ENCODE results near the gene ZNF487.
"Not testable (repeated sequence)": the region's sequence is repeated elsewhere in the genome, so short reads cannot be mapped to it uniquely, and the experiment has no call there.

Gene ZNF487

DNA sequence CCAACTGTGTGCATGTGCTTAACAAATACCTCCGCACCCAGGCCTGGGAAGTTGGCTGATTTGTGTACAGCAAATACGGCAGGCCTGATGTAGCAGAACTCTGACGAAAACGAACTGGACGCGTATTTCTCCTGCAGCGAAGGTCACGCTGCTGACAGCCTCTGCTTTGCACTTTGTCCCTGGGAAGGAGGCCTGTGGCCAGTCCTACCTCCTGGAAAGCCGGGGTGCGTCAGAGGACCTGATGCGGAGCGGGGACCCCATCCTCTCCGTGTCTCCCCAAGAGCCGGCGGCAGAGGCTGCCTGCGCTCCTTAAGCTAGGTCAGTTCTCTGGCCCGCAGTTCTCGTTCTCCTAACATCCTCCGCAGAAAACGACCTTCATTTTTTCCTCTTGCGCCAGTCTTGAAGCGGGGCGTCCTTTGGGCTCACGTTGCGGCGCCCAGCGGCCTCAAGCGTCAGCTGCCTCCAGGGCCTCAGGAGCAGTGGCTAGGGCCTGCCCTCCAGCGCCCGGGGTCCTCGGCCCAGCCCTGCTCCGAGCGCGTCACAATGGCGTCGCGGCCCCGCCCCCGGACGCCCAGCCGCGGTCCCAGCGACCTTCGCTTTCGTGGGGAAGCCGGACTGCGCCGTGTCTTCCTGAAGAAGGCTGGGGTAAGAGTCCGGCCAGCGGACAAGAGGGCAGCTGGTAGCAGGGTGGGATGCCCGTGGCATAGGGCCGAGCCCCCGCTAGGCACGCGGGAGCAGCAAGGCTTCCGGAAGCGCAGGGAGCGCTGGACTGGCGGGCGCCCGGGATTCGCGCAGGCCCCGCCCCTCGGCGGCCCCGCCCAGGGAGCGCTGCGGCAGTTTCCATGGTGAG, at the start of gene ZNF487:
TSS of gene ZNF487 (plus strand) at position 821 of the 850 bp plus-strand sequence. CDS start 38,703 bp downstream, outside the sequence.
- DNase-seq = peak; percentile 95

DNA sequence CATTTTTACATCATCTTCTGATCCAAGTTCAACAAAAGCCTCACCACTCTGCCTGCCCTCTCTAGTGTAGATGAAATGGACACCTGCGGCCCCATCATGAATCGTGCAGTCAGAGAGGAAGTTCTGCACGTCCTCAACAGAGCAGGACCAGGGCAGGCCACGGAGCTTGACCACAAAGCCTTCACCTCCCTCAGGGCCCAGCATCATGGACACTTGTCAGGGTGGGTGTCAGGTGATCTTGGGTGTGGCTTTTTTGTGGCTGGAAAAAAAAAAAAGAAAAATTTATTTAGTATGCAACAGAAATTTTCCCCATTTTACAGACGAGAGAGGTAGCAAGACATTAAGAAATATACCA, 49.3 kb upstream of the ZNF487 start:
- DNase-seq = no peak

DNA sequence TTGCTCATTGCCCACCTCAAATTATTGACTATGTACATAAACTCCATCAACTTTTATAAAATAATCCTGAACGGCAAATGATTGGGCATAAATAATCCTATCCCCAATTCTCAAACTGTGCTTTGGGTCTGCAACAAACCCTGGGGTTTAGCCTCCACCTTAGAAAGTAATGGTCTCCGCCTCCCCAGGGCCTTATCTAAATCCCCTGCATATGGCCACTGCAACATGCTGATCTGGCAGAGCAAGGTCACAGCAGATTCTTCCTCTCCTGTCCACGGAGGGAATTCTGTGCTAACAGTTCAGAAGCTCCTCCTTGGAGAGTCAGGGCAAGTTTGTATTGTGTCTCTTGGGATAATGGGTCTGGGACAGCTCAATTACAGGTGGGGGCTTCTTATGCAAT, 47.0 kb upstream of the ZNF487 start:
- DNase-seq = no peak

DNA sequence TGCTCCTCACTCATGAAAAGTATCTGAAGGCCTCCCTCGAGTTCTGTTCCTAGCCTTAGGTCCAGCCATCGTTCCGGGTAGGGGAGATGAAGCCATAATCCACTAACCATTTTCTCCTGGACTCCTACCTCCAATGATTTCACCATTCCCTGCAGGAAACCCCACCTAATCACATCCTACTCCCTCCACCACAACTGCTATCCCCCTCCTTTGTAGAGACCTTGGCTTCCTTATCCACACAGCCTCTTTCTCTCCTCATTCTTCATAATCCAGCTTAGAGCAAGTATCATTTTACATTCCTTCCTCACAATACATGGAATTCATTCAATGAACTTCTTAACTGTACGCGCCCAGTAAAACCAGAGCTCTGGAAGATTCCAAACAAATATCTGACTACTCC, 46.6 kb upstream of the ZNF487 start:
- DNase-seq = no peak

DNA sequence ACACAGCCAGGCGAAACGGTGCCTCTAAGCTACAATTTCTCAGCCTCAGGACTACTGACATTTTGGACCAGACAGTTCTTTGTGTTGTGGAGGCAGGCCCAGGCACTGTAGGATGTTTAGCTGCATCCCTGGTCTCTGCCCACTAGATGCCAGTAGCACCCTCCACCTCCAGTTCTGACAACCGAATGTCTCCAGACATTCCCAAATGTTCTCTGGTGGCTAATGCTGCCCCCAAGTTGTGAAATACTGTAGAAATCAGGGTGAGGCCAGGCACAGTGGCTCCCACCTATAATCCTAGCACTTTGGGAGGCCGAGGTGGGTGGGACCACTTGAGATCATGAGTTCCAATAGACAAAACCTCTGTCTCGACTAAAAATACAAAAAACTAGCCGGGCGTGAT, 46.2 kb upstream of the ZNF487 start:
- DNase-seq = peak; percentile 74

DNA sequence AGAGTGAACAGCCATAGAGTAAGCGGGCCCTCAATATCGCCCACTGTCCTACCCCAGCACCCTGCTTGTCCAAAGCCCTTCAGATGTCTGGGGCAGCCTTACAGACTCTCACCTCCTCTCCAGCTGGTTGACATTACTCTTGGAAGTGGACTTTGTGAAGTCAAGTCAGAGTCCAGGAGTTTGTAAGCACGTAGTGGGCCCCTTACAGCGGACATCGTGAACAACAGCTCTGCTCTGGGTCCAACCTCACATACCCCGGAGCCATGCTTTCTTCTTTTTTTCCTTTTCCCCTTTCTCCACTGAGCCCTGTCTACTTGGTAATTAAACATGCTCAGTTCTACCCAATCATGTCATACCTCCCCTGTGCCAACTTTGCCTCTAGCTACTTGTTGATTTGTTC, 45.4 kb upstream of the ZNF487 start:
- no peak for DNase-seq

DNA sequence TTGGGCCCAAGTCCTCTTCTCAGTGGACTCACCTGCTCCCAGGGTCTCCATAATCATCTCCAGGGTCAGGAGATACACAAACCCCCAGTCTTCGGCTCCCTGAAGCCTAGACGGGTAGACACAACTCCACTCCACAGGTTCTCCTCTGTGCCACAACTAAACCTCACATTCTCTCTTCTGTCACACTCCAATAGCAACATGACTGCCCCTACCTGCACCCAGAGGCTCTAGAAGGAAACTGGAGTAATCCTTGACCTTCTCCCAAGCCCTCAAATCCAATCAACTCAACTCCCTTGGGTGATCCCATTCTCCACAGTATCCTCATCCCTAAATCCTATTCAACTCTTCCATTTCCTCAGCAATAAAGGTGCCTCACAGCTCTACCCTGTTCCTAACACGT, 44.2 kb upstream of the ZNF487 start:
- DNase-seq = no peak

DNA sequence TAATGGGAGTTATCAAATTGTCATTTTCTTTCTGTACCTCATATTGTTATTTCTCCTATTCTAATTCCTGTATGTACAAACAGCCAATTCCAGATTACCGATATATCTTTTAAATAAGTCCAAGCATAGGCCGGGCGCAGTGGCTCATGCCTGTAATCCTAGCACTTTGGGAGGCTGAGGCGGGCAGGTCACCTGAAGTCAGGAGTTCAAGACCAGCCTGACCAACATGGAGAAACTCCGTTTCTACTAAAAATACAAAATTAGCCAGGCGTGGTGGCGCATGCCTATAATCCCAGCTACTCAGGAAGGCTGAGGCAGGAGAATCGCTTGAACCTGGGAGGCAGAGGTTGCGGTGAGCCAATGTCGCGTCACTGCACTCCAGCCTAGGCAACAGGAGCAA, 43.7 kb upstream of the ZNF487 start:
- DNase-seq = not testable (repeated sequence)

DNA sequence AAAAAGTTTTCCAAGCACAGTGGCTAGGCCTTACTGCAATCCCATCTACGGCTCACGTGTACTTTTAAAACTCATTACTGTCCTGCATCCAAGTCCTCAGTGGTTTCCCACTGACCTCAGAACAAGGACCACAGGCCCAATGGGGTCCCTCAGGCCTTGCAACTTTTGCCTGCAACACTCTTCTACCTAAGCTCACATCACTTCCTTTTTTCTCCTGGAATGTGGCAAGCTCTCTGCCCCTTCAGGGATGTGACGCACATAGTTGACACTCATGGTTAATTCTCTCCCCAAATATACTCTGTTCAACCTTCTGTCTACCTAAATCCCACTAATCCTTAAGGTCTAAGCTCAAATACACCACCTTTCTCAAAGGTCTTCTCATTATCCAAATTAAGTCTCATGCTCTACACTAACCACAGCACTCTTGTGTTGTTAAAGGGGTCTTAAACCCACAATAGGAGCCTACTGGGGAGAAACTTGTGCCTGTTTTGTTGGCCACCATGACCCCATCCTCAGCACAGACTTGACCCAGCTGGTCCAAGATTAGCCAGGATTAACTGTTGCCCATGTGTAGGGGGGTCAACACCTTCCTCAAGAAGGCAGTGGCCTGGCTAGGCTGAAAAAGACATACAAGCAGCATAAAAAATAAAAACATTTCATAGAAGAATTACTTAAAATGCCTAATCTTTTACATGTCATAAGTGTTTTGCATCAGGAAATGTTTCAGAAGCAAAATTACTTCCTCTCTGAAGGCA, 43.1 kb upstream of the ZNF487 start:
- DNase-seq = no peak

DNA sequence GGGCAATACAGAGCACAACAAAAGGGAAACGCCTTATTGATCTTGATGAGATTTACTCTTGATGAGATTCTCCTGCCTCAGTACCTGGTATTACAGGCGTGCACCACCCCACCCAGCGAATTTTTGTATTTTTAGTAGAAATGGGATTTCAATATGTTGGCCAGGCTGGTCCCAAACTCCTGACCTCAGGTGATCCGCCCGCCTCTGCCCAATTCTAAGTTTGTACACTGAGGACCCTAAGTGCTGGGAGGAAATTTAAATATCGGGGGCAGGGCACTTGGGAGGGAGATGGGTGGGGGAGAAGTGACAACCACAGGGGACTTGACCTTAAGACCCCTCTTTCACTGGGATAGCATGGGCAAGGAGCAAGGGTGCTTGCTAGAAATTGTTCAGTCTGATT, 42.0 kb upstream of the ZNF487 start:
- no peak for DNase-seq

DNA sequence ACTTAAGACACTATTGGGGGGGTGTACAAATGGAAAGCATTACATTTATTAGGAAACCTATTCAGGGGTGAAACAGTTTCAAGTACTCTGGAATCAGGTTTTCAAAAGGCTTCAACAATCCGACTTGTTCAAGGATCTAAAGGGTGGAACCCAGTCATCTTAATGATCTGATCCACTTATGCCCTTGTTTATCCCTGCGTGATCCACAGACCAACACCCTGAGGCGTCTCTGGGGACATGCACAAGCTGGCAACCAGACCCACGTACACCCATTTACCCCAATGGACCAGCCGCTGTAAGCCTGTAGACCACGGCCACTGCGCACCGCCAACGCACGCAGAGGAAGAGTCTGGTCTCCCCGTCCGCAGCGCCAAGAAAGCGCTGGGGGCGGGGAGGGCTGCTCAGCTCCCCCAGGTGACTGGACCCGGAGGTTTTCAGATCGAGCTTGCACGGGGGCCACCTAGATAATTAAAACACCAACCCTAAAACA, 41.3 kb upstream of the ZNF487 start:
- DNase-seq = no peak

DNA sequence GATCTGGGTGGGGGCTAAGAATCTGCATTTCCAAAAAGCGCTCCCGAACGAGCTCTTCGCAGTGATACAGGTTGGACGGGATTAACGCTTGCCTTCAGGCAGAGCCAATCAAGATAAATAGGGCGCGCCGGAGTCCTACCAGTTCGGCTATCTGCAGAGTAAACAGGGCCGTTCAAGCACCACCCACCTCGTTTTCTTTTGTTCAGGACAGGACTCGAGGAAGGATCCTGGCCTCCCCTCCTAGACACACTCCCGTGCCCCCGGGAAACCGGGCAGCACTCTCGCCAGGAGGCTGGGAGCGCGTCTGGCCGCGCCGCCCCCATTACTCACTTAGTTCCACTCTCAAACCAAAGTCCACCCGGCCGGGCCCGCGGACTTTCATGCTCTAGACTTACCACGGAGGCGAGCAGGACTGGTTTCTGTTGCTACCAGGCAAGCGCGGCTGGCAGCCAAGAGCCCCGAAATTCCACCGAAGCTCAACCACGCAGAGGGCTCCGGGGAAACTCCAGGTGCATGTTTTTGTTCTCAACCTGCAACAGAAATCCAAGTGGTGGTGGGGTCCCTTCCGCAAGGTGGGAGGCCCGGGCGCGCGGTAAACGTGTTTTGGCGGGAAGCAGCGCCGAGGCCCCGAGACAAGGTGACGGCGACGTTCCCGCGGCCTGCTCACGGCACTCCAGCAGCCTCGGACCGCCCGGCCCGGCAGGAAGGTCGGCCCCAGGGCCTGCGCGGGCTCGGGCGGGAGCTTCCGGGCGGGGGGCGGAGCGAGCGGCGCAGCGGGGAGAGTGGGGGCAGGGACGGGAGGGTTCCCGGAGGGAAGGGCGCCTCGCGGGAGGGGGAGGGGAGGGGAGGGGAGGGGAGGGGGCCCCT, 40.6 kb upstream of the ZNF487 start:
- DNase-seq = peak; percentile 80

DNA sequence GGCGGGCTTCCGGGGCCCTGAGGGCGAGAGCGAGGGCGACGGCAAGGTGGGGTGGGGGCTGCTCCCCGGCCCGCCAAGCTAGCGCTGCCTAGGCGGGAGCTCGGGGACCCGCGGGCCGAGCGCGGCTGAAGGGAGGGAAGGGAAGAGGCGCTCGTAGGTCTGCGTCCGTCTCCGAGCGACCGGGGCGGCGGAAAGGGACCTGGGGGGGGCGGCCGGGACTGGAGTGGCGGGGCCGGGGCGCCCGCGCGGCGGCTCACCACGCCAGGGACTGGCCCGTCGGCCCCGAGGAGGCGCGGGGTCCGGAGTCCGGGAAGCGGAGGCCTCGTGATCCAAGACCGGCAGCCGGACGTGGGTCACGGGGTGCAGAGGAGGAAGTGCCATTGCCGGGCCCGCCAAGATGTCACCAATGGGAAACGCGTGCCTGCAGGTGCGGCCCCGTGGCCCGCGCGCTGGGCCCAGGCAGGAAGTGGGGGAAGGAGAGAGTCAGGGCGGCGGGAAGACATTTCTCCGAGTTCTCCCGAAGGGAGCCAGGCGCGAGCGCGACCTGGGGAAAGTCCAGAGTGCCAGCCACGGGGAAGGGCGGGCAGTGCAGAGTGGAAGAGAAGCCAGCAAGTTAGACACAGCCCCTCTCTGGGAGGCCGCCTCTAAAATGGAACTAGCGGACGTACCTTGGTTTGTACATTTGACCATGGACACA, 39.8 kb upstream of the ZNF487 start:
- peak; percentile 79 for DNase-seq

DNA sequence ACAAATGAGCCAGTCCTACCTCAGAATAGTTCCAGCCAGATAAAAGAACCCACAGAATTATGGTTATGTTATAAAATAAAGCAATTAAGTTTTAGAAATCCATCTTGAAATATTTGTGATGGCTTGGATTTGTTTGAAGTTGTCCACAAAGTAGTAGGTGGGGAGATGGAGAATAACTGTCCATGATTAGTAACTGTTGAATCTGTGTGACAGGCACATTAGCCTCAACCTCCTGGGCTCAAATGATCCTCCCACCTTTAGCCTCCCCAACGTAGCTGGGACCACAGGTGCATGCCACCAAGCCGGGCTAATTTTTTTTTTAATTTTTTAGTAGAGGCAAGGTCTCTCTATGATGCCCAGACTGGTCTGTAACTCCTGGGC, 38.0 kb upstream of the ZNF487 start:
- no peak for DNase-seq

DNA sequence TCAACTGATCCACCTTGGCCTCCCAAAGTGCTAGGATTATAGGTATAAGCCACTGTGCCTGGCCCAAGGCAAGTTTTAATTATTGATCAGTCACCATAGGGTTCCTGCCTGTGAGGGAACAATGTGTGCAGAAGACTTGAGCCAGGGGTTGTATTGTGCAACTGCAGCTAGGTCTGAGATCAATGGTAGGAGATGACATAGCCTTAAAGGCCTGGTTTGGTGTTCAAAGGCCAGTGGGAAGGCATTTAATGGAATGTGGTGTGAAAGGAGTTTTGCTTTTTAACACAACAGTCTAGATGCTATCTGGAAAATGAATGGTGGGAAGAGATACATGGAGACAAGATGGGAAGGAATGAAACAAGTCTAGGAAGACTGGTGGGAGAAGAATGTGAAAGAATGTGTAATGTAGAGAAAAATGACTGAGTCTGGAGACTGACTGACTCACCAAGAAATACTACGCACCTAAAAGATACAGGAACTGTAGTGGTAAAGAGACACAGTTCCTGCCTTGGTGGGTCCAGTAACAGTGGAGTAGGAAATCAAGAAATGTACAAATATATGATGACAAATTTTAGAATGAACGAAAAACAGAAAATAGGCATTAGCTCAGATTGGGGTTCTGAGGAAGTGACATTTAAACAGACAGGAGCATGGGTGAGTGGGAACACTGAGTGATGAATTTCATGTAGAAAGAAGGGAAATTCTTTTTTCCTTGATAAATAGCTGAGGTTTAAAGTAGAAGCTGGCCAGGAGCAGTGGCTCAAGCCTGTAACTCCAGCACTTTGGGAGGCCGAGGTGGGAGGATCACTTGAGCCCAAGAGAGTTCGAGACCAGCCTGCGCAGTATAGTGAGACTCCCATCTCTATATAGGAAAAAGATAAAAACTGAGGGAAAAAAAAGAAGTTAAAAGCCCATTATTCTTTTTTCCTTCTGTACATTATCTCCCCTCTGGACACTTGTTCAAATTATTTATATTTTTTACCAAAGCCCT, 37.3 kb upstream of the ZNF487 start:
- no peak for DNase-seq

DNA sequence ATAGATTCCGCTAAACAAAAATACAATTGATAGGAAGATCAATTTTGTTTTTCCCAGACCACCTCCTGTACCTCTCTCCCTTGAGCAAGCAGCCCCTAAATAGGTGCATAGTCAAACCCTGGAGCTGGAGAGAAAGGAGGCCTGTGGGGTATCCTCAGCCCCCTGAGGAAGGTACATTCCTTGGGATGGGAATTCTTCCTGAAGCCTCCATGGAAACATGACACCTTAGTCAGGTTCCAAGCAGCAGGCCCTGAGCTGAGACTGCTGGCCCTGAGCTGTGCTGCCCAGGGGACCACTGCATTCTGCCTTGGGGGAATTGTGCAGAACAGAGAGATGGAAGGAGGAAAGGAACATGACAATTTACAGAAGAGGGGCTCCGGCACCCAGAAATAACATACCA, 35.3 kb upstream of the ZNF487 start:
- DNase-seq = no peak

DNA sequence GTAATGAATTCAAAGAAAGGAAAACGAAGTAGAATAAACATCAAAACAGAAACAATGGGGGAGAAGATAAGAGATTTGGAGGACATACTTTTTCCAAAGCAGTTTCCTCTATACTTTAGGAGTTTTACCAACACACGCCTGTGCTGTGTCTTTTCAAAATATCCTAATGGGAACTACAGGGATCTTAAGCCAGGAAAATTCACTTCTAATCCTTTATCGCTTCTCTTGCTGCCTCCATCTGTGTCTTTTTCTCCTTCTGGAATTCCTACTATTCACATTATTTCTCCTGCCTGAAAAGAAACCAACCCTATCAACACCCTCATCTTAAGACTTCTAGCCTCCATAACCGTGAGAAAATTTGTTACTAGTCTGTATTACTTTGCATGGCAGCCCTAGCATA, 34.7 kb upstream of the ZNF487 start:
- DNase-seq = no peak

DNA sequence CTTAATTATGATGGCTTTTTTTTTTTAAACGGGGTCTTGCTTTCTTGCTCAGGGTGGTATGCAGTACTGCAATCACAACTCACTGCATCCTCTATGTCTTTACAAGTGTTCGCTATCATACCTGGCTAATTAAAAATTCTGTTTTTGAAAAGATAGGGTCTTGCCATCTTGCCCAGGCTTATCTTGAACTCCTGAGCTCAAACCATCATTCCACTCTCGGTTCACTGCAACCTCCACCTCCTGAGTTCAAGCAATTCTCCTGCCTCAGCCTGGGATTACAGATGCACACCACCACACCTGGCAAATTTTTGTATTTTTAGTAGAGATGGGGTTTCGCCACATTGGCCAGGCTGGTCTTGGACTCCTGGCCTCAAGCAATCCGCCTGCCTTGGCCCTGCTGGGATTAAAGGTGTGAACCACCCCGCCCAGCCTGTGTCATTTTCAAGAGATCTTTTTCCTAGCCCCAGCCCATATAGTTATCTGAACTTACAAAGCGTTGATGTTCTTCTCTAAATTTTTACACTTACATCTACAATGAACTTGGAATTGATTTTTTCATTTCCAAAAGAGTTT, 33.9 kb upstream of the ZNF487 start:
- DNase-seq = no peak

DNA sequence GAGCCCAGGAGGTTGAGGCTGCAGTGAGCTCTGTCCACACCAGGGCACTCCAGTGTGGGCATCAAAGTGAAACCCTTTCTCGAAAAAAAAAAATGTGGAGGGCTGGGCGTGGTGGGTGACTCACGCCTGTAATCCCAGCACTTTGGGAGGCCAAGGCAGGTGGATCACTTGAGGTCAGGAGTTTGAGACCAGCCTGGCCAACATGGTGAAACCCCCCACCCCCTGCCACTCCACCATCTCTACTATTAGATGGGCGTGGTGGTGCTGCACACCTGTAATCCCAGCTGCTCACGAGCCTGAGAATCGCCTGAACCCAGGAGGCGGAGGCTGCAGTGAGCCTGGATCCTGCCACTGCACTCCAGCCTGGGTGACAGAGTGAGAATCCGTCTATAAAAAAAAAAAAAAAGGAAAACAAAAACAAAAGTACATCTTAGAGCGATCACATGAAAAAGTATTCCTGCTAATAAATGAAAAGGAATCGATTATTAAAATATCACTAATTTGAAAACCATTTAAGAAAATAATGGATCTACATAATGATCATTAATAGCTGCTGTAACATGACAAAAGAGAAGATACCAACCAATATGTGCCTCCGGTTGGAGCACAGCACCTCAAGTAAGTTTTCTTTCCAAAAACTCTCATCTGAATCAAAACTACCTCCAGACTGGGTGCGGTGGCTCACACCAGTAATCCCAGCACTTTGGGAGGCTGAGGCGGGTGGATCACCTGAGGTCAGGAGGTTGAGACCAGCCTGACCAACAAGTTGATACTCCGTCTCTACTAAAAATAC, 32.8 kb upstream of the ZNF487 start:
- DNase-seq = no peak

DNA sequence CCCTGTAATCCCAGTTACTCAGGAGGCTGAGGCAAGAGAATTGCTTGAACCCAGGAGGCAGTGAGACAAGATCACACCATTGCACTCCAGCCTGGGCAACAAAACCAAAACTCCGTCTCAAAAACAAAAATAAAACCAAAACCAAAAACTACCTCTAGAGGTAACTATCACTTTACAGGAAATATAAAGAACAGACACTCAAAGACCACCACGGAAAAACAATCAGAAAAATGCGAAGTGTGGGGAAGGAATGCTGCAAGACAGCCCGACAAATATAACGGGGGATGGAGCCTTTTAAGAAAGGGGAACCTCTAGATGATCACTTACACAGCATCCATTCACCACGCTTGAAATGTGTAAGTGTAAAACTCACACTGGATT, 32.2 kb upstream of the ZNF487 start:
- DNase-seq = no peak

Measured in midbrain (tissue), 1 donor.